AG09319 (cell line): ENCODE results near the gene ARHGDIB.

Experiments
- DNase-seq: peaks from one replicate; pipeline ENCODE4 v3.0.0-alpha.2; 2010; ENCODE audit warnings: low read depth; ENCODE audit errors: extremely low read depth
- TF ChIP-seq, protein P1 (sequence below): IDR thresholded peaks from 2 replicates; pipeline ENCODE4 v1.5.1; 2011; ENCODE audit warnings: low read depth, mild to moderate bottlenecking, inconsistent platforms, low read length, moderate library complexity

ARHGDIB gene

DNA sequence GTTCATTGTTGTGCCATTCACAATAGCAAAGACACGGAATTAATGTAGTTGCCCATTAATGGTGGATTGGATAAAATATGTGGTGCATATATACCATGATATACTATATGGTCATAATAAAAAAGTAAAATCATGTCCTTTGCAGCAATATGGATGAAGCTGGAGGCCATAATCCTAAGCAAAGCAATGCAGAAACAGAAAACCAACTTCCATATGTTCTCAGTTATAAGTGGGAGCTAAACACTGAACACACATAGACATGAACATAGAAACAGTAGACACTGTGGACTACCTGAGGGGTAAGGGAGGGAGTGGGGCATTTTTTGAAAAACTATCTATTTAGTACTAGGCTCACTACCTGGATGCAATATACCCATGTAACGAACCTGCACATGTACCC is 20.0 kb downstream of the ARHGDIB start:
- DNase-seq = no peak

DNA sequence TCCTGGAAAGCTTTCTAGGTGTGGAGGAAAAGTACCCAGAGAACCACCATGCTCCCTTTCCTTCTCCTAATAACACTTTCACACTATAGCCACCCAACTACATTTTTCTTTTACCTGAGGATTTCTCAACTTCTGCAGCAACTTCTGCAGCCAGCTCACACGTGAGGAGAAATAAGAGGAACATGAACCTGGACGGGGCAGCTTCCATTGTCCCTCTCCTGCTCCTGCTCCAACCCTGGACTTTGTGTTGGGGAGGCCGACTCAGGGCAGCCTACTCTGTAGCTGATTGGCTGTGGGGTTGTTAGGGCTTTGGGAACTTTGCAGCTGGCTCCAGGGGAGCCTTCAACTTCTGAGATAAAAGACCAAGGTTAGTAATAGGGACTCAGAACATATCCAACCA is 23.1 kb downstream of the ARHGDIB start, which contains the start of gene ERP27:
TSS of gene ERP27 (minus strand) at position 237 of the 400 bp plus-strand sequence. CDS start at position 208, 29 bp downstream.
- TF ChIP-seq, protein P1, sequence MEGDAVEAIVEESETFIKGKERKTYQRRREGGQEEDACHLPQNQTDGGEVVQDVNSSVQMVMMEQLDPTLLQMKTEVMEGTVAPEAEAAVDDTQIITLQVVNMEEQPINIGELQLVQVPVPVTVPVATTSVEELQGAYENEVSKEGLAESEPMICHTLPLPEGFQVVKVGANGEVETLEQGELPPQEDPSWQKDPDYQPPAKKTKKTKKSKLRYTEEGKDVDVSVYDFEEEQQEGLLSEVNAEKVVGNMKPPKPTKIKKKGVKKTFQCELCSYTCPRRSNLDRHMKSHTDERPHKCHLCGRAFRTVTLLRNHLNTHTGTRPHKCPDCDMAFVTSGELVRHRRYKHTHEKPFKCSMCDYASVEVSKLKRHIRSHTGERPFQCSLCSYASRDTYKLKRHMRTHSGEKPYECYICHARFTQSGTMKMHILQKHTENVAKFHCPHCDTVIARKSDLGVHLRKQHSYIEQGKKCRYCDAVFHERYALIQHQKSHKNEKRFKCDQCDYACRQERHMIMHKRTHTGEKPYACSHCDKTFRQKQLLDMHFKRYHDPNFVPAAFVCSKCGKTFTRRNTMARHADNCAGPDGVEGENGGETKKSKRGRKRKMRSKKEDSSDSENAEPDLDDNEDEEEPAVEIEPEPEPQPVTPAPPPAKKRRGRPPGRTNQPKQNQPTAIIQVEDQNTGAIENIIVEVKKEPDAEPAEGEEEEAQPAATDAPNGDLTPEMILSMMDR = no peak
- no peak for DNase-seq

More for the DNA sequence above, 20.0 kb downstream of the ARHGDIB start:
- TF ChIP-seq, protein P1 = no peak

DNA sequence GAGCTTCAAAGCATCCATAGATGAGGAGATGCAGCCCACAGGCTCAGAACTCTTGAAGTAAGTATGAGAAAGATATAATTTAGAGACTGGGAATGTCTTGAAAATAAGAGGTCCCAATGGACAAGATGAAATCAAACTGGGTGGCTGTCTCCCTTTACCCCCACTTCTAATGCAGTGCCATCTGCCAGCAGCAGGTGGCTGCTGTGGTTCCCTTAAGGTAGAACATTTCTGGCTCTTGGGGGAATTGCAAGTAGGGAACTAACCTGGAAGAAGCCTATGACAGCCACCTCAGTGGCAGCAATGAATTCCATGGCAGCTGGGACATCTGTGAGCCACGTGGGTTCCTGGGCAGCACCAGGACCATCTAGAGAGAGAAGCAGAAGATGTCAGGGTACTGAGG is 23.7 kb downstream of the ARHGDIB start:
- TF ChIP-seq, protein P1 = no peak

DNA sequence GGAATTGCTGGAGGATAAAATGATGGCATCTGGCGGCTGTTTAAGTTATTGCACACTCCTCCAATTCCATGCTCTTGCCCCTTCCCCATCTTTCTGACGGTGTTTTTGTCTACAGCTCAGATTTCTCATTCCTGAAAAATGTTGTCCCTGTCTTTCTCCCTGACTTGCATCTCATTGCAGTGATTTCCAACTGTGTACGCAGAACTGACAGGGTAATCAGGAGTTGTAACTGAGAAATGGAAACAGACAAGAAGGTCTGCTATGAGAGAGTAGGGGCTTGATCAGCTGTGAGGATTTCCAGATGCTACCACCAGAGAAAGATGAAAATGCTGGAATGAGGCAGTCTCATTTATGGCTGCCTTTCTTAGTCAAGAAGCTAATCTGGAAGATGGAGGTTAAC is 24.4 kb downstream of the ARHGDIB start:
- TF ChIP-seq, protein P1 = no peak
- no peak for DNase-seq

More for the DNA sequence above, 23.7 kb downstream of the ARHGDIB start:
- DNase-seq = no peak

DNA sequence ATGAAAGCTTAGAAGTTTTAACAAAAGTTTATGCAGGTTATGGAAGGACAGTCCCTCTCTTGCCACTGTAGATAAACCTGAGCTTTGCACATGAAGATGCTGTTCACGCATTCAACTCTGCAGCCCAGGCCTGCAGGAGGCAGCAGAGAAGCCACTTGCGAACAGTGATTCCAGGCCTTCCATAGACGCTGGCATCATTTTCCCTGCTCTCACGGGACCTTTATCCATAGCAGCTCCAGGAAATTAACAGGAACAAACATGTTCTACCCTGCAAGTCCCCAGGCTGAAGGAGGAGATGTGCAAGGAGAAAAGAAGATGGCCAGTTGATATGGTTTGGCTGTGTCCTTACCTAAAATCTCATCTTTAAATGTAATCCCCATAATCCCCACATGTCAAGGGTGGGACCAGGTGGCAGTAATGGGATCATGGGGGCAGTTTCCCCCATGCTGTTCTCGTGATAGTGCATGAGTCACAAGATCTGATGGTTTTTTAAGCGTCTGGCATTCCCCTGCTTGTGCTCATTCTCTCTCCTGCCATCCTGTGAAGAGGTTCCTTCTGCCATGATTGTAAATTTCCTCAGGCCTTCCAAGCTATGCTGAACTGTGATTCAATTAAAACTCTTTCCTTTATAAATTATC is 25.1 kb downstream of the ARHGDIB start:
- TF ChIP-seq, protein P1 = no peak
- no peak for DNase-seq

DNA sequence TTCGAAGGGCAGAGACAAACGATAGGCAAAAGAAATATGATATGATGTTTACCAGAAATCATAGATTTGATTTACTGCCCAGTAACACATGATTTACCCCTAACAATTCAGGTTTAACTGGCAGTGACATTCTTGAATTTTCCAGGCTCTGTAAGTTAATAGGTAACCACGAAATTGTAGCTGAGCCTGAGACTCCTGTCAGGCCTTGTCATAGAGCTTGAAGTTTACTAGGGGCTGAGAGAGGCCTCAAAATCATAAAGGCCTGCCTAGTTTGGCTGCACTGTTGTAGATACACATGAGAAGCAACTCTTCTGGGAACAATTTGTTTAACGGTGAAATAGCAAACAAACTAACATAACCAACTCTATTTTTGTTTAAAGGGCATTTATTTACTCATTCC is 26.4 kb downstream of the ARHGDIB start:
- no peak for DNase-seq
- TF ChIP-seq, protein P1 = no peak

DNA sequence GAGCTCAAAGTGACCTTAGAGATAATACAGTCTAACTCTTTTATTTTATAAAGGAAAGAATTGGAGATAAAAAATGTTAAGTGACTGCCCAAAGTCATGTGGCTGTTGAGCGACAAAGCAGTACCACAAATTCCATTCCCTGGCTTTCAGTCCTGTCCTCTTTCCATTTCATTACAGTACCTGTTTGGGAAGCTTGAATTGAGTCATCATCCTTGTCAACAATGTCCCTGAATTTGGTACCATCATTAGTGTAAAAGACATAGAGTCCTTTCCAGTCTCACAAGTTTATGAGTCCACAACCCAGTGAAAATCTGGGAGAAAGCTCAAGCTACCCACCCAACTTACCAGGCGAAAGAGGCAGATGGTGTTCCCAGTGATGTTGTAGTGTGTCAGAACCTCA is 26.9 kb downstream of the ARHGDIB start:
- TF ChIP-seq, protein P1 = no peak
- DNase-seq = no peak
